HL-60 (cell line): ENCODE measurements around the gene JMY.

Experiments
- GABPA ChIP-seq: IDR thresholded peaks from 2 replicates; pipeline ENCODE4 v1.6.1; 2012; ENCODE audit warnings: low read depth
- POLR2AphosphoS5 ChIP-seq: IDR thresholded peaks from 2 replicates; pipeline ENCODE4 v1.6.1; 2012; ENCODE audit warnings: low read depth
- TF ChIP-seq, protein P1 (sequence below): IDR thresholded peaks from one replicate; pipeline ENCODE4 v1.5.1; 2011; ENCODE audit warnings: low read length, control low read depth, inconsistent platforms; ENCODE audit not compliant: insufficient read depth

DNA sequence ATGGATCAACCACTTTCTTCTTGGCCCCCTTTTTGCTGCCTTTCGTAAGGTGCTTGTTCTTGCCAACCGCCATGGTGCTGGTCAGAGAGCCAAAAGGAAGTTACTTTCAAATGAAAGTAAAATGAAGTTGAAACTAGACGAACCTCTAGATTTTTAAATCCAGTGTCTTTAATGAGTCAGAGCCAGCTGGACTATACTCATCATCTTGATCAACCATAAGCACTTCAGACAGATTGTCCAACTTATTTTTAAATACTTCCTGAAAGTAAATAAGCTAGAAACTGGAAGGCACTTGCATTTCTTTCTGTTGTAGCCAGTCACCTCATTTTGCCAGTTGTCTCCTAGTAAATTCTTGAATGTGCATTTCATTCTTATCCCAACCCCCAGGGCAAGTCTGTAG lies 48.9 kb downstream of the JMY start:
- no peak for TF ChIP-seq GABPA
- no peak for TF ChIP-seq POLR2AphosphoS5
- TF ChIP-seq, protein P1, sequence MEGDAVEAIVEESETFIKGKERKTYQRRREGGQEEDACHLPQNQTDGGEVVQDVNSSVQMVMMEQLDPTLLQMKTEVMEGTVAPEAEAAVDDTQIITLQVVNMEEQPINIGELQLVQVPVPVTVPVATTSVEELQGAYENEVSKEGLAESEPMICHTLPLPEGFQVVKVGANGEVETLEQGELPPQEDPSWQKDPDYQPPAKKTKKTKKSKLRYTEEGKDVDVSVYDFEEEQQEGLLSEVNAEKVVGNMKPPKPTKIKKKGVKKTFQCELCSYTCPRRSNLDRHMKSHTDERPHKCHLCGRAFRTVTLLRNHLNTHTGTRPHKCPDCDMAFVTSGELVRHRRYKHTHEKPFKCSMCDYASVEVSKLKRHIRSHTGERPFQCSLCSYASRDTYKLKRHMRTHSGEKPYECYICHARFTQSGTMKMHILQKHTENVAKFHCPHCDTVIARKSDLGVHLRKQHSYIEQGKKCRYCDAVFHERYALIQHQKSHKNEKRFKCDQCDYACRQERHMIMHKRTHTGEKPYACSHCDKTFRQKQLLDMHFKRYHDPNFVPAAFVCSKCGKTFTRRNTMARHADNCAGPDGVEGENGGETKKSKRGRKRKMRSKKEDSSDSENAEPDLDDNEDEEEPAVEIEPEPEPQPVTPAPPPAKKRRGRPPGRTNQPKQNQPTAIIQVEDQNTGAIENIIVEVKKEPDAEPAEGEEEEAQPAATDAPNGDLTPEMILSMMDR = no peak
